Activated naive CD4-positive, alpha-beta T cell treated with anti-CD3 and anti-CD28 coated beads, Interleukin-2, amount 50 U/mL, for 72 hours (primary cell): ENCODE results near the gene FBXL3. TPM values are rescaled to one million over a fixed set of nuclear protein-coding genes. Genes with fewer than 3 reads are reported as not detected.
"Not testable (repeated sequence)": the region's sequence is repeated elsewhere in the genome, so short reads cannot be mapped to it uniquely, and the experiment has no call there.

Experiments used
- ATAC-seq, 2 donors: fragments of 150-1000 bp; cut with Tn5 transposase; 2 replicates each; pipeline ENCODE4 v1.10.0; 2021; ENCODE audit warnings: mild to moderate bottlenecking in 2 of 2, moderate library complexity in 2 of 2
- DNase-seq, 2 donors: peaks; one replicate each; pipeline ENCODE4 v3.0.0; 2021 to 2022; ENCODE audit warnings: low spot score in 2 of 2
- H3K27ac Mint-ChIP-seq, 2 donors: one replicate each; pipeline ENCODE4 v1.8.0; 2022; ENCODE audit warnings: mild to moderate bottlenecking in 2 of 2, mixed read lengths in 2 of 2
- H3K36me3 Mint-ChIP-seq, 2 donors: one replicate each; pipeline ENCODE4 v1.8.0; 2022; ENCODE audit warnings: mixed read lengths in 2 of 2
- H3K9me3 Mint-ChIP-seq, 2 donors: one replicate each; pipeline ENCODE4 v1.8.0; 2022; ENCODE audit warnings: mixed read lengths in 2 of 2
- total RNA-seq, 2 donors: library from RNA; stranded (reverse); gene quantifications; one replicate each; pipeline ENCODE4 v1.2.3, GENCODE V29; 2022

FBXL3 gene
- total RNA-seq, 2 donors from 2014 or later: 32.0 to 39.0 TPM

- DNase-seq (no peak), ATAC-seq (peak; percentile 39 to 56)
- no peaks in the 10 kb centered on the region for H3K36me3 Mint-ChIP-seq
- H3K27ac Mint-ChIP-seq: no peak overlapping the region
- H3K9me3 Mint-ChIP-seq: no peaks in the 10 kb centered on the region
These were observed 7.9 kb upstream of the FBXL3 start for GRCh38 chr13:77034881-77035280.

- no peaks in the 10 kb centered on the region for H3K9me3 Mint-ChIP-seq
- H3K27ac Mint-ChIP-seq: no peak overlapping the region
- no peak for DNase-seq
- ATAC-seq: peak; percentile 90 to 92
- H3K36me3 Mint-ChIP-seq: no peaks in the 10 kb centered on the region
These were observed 6.9 kb upstream of the FBXL3 start for GRCh38 chr13:77033717-77034302.

DNA sequence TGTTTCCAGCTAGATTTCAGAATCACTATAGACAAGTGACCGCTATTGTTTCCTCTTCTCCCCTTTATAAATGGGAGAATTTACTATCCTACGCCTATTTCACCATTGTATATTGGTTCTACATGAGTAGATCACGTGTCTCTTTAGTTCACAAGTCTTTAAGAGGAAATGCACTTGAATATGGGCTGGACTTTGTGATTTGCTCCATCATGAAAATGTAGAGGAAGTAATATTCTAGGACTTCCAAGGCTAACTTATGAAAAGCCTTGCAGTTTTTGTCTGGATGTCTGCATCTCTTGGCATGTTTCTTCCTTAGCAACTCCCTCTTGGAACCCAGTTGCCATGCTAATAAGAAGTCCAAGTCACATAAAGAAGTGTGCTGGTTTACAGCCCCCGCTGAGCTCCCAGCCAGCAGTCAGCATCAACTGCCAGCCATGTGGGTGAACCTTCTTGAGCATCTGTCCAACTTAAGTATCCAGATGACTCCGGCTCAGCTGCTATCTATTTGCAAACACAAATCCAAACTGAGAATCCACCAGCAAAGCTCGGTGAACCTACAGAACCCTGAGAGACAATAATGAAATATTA is 4.8 kb upstream of the FBXL3 start:
- no peak for ATAC-seq
- Mint-ChIP-seq H3K36me3 (no peaks in the 10 kb centered on the region), H3K27ac (no peak overlapping the region), H3K9me3 (no peaks in the 10 kb centered on the region)
- no peak for DNase-seq

GRCh38 chr13:77029436-77029835 is 2.5 kb upstream of the FBXL3 start:
- Mint-ChIP-seq H3K9me3 (no peaks in the 10 kb centered on the region), H3K36me3 (peaks cover 8 to 10% of the 10 kb centered on the region in 2 donors), H3K27ac (no peak overlapping the region)
- DNase-seq (no peak), ATAC-seq (no peak)

- peaks cover 10 to 13% of the 10 kb centered on the region in 2 donors for H3K36me3 Mint-ChIP-seq
- ATAC-seq: no peak
- DNase-seq: no peak
- no peaks in the 10 kb centered on the region for H3K9me3 Mint-ChIP-seq
- peak overlapping the region in 1 of 2 donors; percentile 81 for H3K27ac Mint-ChIP-seq
These were observed 1.2 kb upstream of the FBXL3 start for GRCh38 chr13:77028202-77028601.

DNA sequence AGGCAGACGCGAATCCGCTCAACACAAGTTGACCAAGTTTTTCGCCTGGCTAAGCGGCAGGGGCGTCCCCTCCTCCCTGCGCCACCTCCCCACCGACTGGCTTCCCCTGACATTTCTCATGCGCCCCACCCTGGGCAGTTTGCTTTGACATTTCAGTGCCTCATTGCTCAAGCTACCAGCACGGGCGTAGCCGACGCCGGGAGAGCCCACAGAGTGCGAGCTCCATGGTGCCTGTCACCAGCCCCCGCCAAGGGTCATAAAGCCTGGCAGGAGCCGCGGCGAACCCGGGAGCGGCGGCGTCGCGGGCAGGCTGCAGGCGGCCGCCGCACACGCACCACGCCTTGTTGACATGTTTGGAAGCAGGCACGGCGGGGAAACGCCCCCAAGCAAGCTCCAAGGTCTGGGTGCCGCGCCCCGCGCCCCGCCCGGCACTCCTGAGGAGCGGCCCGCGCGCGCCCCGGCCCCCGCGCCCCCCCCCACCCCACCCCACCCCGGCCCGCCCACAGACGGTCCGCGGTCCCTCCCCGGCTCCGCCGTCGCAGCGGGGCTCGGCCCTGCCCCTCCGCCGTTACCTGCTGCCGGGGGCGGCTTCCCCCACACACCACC is 601 bp downstream of the FBXL3 start:
- ATAC-seq (peak; percentile 69 to 80), DNase-seq (peak; percentile 70 to 88)
- Mint-ChIP-seq H3K27ac (peak overlapping the region; percentile 81 to 96), H3K9me3 (no peaks in the 10 kb centered on the region), H3K36me3 (peaks cover 10 to 27% of the 10 kb centered on the region in 2 donors)

DNA sequence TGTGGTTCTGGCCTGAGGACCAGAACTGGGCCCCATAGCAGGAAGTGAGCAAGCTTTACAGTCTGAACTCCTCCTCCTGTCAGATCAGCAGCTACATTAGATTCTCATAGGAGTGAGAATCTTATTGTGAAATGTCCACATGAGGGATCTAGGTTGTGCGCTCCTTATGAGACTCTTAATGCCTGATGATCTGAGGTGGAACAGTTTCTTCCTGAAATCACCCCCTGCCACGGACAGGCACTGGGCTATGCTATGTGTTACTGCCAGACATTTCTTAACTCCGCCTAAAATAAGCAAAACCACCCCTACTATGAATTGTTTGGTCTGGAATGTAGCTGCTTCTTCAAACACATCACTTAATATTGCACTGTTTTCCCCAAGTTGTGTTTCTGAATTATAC is 4.6 kb downstream of the FBXL3 start:
- H3K36me3 Mint-ChIP-seq: peaks cover 10 to 27% of the 10 kb centered on the region in 2 donors
- no peak overlapping the region for H3K27ac Mint-ChIP-seq
- DNase-seq (no peak), ATAC-seq (no peak)
- H3K9me3 Mint-ChIP-seq: no peaks in the 10 kb centered on the region

DNA sequence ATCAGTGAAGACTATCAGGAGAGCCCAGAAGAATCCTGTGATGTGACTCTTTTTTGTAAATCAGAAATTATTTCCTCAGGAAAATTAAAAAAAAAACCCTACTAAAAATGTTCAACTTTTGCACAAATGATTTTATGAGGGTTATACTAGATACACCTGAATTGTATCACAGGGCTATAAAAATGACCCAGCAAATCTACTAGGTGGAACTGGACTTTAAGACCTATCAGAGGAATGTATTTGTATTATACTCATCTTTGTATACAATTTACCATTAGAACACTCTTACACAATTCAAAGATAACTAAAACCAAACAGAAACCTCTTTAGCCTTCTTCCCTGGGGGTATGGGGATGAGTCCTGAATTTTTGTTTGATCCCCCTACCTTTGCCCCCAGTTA is 7.2 kb downstream of the FBXL3 start:
- ATAC-seq (no peak), DNase-seq (no peak)
- no peak overlapping the region for H3K27ac Mint-ChIP-seq
- H3K9me3 Mint-ChIP-seq: no peaks in the 10 kb centered on the region
- peaks cover 0 to 32% of the 10 kb centered on the region in 2 donors for H3K36me3 Mint-ChIP-seq

- Mint-ChIP-seq H3K27ac (peak overlapping the region in 1 of 2 donors; percentile 15), H3K36me3 (peaks cover 9 to 40% of the 10 kb centered on the region in 2 donors), H3K9me3 (no peaks in the 10 kb centered on the region)
- ATAC-seq: no peak
- no peak for DNase-seq
These were observed 9.9 kb downstream of the FBXL3 start for GRCh38 chr13:77016888-77017623.

DNA sequence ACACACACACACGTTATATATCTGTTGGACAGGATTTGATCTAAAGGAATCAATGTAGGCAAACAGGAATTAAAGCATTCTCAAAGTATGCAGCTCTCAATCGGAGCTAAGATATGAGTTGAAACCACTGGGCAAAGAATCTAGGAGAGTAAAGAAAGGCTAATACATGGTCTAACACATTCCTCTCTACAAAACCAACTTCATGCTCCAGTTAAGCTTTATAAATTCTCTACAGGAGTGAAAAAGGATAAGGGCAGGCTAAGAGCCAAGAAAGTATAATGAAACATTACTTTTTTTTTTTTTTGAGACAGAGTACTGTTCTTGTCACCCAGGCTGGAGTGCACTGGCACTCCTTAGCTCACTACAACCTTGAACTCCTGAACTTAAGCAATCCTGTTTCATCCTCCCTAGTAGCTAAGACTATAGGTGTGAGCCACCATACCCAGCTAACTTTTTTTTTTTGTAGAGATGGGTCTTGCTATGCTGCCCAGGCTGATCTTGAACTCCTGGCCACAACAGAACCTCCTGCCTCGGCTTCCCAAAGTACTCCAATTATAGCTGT is 10.6 kb downstream of the FBXL3 start:
- no peaks in the 10 kb centered on the region for H3K9me3 Mint-ChIP-seq
- no peak for DNase-seq
- ATAC-seq: no peak
- no peak overlapping the region for H3K27ac Mint-ChIP-seq
- H3K36me3 Mint-ChIP-seq: peaks cover 9 to 38% of the 10 kb centered on the region in 2 donors

- Mint-ChIP-seq H3K9me3 (no peaks in the 10 kb centered on the region), H3K27ac (no peak overlapping the region), H3K36me3 (peaks cover 9 to 50% of the 10 kb centered on the region in 2 donors)
- ATAC-seq (no peak), DNase-seq (no peak)
These were observed 11.9 kb downstream of the FBXL3 start for GRCh38 chr13:77014906-77015685.

DNA sequence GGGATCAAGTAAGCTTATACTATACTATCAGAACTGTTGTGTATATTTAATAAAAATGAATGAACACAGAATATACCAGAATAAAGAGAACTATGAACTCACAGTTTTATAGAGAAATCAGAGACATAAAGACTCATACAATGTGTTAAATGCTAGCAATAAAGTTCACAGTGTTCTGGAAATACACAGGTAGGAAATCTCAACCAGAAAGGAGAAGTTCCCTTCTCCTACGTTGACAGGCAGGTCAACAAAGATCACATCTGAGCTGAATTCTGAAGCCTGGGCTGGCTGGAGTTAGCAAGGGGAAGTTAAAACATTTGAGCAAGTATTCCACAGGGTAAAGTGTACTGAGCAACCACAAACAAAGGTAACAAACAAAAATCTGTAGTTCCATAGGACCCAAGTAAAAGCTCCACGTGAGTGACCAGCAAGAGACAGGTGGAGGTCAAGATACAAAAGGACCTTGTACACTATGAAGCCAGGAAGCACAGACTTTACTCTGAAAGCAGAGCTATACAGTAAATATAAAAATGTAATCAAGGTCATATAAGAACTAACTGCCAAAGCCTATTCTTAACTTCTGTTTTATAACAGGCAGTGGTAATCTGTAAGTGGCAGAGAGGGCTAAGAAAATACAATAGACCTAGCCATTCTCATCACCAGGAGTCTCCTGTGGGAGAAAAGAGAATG is 13.0 kb downstream of the FBXL3 start:
- no peak for ATAC-seq

DNA sequence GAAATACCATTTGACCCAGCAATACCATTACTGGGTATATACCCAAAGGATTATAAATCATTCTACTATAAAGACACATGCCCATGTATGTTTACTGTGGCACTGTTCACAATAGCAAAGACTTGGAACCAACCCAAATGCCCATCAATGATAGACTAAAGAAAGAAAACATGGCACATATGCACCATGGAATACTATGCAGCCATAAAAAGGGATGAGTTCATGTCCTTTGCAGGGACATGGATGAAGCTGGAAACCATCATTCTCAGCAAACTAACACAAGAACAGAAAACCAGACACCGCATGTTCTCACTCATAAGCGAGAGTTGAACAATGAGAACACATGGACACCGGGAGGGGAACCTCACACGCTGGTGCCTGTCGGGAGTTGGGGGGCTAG is 17.2 kb downstream of the FBXL3 start:
- peaks cover 9 to 49% of the 10 kb centered on the region in 2 donors for H3K36me3 Mint-ChIP-seq
- H3K9me3 Mint-ChIP-seq: not testable (repeated sequence)

More for the DNA sequence above, 13.0 kb downstream of the FBXL3 start:
- no peaks in the 10 kb centered on the region for H3K9me3 Mint-ChIP-seq
- H3K27ac Mint-ChIP-seq: peak overlapping the region in 1 of 2 donors; percentile 32
- H3K36me3 Mint-ChIP-seq: peaks cover 9 to 60% of the 10 kb centered on the region in 2 donors
- DNase-seq: no peak

GRCh38 chr13:77009011-77009410 is 17.9 kb downstream of the FBXL3 start:
- H3K27ac Mint-ChIP-seq: peak overlapping the region; percentile 46 to 60
- peaks cover 4 to 42% of the 10 kb centered on the region in 2 donors for H3K36me3 Mint-ChIP-seq
- DNase-seq: no peak
- peak; percentile 84 to 90 for ATAC-seq
- no peaks in the 10 kb centered on the region for H3K9me3 Mint-ChIP-seq

More for the DNA sequence above, 17.2 kb downstream of the FBXL3 start:
- H3K27ac Mint-ChIP-seq, DNase-seq, ATAC-seq: not testable (repeated sequence)

- DNase-seq, H3K9me3 Mint-ChIP-seq: not testable (repeated sequence)
- ATAC-seq: peak; percentile 71
- H3K27ac Mint-ChIP-seq: peak overlapping the region in 1 of 2 donors; percentile 46
- H3K36me3 Mint-ChIP-seq: peaks cover 0 to 35% of the 10 kb centered on the region in 2 donors
These were observed 18.6 kb downstream of the FBXL3 start for GRCh38 chr13:77008337-77008736.
